NCI-H1930 (cell line): ENCODE measurements around the gene TAPBPL.
"Not testable (repeated sequence)": the region's sequence is repeated elsewhere in the genome, so short reads cannot be mapped to it uniquely, and the experiment has no call there.

Source experiments
- DNase-seq, 2 experiments: peaks; one replicate each; lab custom pipeline; 2025; lab: John Stamatoyannopoulos, UW

TAPBPL gene

GRCh38 chr12:6463858-6464257 lies 12.0 kb downstream of the TAPBPL start:
- DNase-seq = no peak

GRCh38 chr12:6464531-6464930 lies 12.7 kb downstream of the TAPBPL start:
- DNase-seq = no peak

GRCh38 chr12:6465467-6466183 lies 13.8 kb downstream of the TAPBPL start:
- peak; percentile 30 to 45 for DNase-seq

- no peak for DNase-seq
Measured at GRCh38 chr12:6466184-6466573, 14.3 kb downstream of the TAPBPL start.

GRCh38 chr12:6466751-6467150 lies 14.9 kb downstream of the TAPBPL start:
- DNase-seq = not testable (repeated sequence)

- not testable (repeated sequence) for DNase-seq
Measured at GRCh38 chr12:6467571-6468282, 15.9 kb downstream of the TAPBPL start.

GRCh38 chr12:6468283-6468575 lies 16.4 kb downstream of the TAPBPL start:
- no peak for DNase-seq

- no peak for DNase-seq
Measured at GRCh38 chr12:6469092-6469491, 17.2 kb downstream of the TAPBPL start.

- DNase-seq = no peak
Measured at GRCh38 chr12:6469609-6470374, 17.9 kb downstream of the TAPBPL start.

- peak; percentile 97 to 98 for DNase-seq
Measured at GRCh38 chr12:6470375-6471163, 18.7 kb downstream of the TAPBPL start, which contains the start of gene VAMP1. Gene VAMP1, minus strand, starts transcription at chr12:6470677. Its CDS starts 146 bp downstream, at chr12:6470531.

GRCh38 chr12:6471989-6472360 lies 20.1 kb downstream of the TAPBPL start:
- DNase-seq = no peak

GRCh38 chr12:6472491-6472890 lies 20.6 kb downstream of the TAPBPL start:
- no peak for DNase-seq

GRCh38 chr12:6475233-6475975 lies 23.6 kb downstream of the TAPBPL start:
- not testable (repeated sequence) for DNase-seq

GRCh38 chr12:6476489-6476888 lies 24.6 kb downstream of the TAPBPL start:
- DNase-seq = no peak

- DNase-seq = not testable (repeated sequence)
Measured at GRCh38 chr12:6477601-6478377, 25.9 kb downstream of the TAPBPL start.

GRCh38 chr12:6478416-6478815 lies 26.6 kb downstream of the TAPBPL start:
- no peak for DNase-seq

- no peak for DNase-seq
Measured at GRCh38 chr12:6488240-6488639, 36.4 kb downstream of the TAPBPL start.

- DNase-seq = no peak
Measured at GRCh38 chr12:6489449-6489848, 37.6 kb downstream of the TAPBPL start.

GRCh38 chr12:6490673-6491072 lies 38.8 kb downstream of the TAPBPL start:
- not testable (repeated sequence) for DNase-seq

- peak; percentile 95 to 96 for DNase-seq
Measured at GRCh38 chr12:6492838-6493496, 41.1 kb downstream of the TAPBPL start, which contains the start of gene MRPL51. Gene MRPL51, minus strand, starts transcription at chr12:6493262. Its CDS starts 126 bp downstream, at chr12:6493136.
